NCI-H1930 (cell line): ENCODE data around the gene FIZ1.

Source experiments
- DNase-seq, 2 experiments: peaks; one replicate each; lab custom pipeline; 2025; lab: John Stamatoyannopoulos, UW

FIZ1 gene

DNA sequence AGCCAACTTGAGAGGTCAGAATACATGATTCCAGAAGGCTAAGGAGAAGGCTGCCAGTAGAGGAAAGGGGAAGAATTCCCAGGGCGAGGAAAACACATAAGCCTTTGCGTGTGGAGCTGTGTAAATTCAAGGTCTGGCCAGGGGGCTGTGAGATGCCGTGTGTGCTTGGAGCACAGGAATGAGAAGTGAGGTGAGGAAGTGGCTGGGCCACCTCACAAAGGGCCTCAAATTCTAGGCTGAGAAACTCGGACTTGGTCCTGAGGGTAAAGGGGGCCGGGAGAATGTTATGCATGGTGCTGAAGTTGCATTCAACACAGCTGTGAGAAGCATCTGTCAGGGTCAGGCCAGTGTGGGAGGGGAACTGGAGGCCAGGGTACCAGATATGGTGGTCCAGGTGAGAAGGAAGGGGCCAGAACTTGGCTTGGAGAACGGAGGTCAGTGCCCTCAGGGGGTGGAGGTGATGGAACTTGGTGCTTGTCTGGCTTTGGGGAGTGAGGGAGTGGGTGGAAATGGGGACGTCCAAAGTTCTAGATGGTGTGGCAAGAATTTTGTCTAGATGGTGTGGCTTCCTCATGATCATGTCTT lies 36.6 kb upstream of the FIZ1 start:
- no peak for DNase-seq

DNA sequence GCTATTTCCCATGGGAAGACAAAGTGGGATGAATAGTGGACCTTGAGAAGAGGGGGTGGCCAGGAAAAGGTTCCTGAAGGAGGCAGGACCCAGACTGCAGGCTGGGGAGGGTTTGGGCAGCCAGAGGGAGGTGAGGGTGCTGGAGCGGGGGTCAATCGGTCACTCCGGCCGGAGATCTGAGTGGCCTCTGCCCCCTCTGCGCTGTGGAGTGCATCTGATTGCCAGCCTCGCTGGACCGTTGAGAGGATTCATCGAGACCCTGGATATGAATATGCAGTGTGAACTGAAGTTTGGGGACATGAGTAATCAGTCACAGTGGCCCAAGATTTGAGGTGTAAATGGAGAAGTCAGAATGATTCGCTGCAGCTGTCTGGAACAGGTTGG lies 36.0 kb upstream of the FIZ1 start:
- DNase-seq = no peak

DNA sequence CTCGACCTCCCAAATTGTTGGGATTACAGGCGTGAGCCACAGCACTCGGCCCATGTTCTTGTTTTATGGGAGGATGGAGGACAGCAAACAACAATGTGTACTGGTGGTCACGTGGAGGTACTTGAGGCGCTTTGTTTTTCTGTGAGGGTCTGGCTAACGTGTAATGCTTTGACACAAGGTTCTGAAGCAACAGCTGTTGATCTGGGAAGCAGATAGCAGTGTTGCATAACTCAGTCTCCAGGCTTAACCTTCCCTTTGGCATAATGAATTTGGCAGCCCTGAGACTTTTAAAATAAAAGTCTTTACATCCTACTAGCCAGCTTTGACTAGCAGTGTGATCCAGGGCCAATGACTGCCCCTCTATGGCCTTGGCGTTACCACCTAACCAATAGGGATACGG lies 34.5 kb upstream of the FIZ1 start:
- DNase-seq = no peak

DNA sequence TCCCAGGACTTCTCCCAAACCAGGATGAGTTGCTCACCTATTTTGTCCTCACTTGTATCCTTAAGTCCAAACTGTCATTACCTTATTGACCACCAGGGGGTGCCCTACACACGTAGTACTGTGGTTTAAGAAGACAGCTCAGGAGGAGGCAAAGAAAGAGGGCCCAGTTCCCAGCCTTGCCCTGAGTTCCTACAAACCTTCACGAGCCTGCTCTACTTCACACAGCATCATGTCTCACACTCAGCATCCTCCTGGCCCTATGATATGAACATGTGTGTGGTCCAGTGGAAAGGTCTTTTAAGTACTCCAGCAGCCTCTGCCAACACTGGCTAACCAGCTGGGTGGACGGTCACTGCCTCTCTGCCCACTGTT lies 33.1 kb upstream of the FIZ1 start:
- peak; percentile 82 to 93 for DNase-seq

DNA sequence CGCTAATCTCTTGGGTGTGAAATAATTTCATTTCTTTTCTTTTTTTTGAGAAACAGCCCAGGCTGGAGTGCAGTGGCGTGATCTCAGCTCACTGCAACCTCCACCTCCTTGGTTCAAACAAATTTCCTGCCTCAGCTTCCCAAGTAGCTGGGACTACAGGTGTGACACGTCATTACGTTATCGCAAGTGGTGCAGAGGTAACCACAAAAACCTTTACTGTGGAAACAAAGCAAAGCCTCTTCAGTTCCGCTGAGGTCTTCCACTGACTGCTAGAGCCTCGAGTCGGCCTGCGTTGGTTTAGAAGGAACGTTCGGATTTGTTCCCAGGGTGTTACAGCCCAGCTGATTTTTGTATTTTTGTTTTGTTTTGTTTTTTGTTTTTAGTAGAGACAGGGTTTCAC lies 27.0 kb upstream of the FIZ1 start:
- no peak for DNase-seq

DNA sequence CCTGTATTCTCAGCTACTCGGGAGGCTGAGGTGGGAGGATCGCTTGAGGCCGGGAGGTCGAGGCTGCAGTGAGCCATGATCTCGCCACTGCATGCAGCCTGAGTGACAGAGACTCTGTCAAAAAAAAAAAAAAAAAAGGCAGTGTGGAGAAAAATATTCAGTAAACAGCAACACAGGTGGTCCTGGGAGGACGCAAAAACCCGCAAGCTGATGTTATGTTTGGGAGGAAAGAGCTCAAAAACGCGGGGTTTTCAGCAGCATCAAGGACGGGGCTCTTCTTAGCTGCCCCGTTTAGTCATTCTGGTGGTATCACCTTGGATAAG lies 25.6 kb upstream of the FIZ1 start:
- DNase-seq = no peak

DNA sequence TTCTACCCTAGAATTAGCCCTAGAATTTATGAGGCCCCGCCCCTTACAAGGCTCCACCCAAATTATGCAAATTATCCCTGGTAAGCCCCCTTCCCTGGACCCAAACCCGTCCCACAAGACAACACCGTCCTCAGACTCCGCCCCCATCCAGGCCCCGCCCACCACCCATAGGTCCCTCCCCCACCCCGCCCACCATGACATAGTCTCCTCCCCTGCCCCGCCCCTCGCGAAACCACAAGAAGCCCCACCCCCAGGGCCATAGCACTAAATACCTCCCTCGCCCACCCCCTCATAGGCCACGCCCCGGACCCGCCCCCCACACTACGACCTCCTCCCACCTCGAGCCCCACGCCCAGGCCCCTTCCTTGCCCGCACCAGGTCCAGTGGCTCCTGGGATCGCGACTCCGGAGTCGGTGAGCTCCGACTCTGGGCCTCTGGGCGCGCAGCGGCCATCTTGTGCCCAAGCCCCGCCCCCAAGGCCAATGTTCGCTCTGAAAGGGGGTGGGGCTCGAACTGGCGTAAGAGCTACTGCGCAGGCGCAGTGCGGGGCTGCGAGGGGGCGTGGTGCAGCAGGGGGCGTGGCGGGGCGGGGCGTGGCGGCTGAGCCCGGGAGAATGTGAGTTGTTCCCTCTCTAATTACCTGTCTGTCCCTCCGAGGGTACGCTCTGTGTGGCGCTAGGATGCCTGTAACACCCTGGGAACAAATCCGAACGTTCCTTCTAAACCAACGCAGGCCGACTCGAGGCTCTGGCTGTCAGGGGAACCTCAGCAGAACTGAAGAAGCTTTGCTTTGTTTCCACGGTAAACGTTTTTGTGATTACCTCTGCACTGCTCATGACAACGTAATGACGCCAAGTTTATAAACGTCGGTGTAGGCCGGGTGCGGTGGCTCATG lies 25.0 kb upstream of the FIZ1 start, which contains the start of gene ZNF784:
ZNF784 (minus strand) TSS at position 458 of the 895 bp plus-strand sequence; CDS start at position 453, 5 bp downstream.
- DNase-seq = peak; percentile 94 to 95

DNA sequence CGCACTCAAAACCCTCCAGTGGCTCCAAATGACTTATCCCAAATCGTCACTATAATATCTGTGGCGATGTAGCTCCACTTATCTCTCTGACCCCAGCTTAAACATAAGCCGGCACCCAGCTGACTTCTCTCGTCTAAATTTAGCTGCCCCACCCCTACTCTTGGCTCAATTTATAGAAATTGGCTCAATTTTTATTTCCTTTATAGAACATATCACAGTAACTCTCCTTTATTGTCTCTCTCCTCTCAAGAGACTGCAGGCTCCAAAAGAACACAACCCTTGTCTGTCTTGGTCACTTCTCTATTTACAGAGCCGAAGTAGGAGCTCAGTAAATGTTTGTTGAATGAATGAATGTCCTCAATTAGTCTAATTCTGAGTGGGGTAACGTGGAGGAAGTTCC lies 24.2 kb upstream of the FIZ1 start:
- DNase-seq = no peak

DNA sequence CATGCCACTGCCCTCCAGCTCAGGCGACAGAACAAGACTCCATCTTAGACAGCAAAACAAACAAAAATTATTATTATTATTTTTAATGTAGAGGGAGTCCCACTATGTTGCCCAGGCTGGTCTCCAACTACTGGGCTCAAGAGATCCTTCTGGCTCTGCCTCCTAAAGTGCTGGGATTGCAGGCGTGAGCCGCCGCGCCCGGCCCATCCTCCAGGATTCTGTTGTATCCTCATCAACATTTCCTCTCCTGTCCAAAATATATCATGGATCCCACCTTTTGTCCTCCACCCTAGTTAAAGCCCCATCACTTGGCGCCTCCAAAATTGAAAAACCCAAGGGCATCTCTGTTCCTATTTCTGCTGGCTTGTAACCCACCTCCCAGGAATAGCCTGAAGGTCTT lies 23.8 kb upstream of the FIZ1 start:
- DNase-seq = no peak

DNA sequence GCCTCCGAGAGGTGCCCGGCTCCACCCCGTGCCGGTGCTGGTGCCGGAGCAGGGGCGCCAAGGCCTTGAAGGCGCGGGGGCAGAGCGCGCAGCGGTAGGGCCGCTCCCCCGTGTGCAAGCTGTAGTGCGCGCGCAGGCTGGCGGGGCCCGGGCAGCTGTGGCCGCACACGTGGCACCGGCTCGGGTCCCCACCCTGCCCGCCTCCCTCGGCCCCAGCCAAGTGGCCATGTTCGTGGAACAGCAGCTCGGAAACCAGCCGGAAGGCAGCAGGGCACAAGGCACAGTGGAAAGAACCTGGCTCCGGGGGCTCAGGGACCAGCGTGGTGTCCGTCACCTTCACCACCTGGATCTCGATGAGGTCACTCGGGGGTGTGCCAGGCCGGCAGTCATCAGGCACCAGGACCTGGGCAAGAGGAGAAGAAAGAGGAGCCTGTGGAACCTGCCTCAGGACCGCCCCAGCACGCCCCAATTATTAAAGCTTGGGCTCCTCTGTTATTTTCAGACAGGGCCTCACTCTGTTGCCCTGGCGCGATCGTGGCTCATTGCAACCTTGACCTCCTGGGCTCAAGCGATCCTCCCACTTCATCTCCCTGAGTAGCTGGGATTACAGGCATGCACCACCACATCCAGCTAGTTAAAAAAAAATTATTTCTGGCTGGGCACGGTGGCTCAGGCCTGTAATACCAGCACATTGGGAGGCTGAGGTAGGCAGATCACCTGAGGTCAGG lies 23.1 kb upstream of the FIZ1 start:
- DNase-seq = no peak

DNA sequence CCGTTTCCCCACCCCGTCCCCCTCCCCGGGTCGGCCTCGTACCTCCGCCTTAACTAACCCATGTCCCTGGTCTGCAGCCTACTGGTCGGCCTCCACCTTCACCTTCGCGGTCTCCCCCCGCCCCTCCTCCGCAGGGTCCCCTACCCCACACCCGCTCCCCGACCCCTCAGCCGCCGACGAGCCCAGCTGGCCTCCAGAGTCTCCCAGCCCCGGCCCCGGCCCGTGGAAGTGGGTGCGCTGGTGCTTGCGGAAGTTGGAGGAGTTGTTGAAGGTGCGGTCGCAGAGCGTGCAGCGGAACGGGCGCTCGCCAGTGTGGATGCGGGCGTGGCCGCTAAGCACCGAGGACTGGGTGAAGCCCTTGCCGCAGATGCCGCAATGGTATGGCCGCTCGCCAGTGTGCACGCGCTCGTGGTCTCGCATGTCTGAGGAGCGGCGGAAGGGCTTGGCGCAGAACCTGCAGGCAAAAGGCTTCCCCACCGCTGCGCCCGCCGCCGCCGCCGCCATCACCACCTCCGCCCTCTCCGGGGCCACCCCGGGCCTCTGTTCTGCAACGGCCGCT lies 22.4 kb upstream of the FIZ1 start:
- DNase-seq = no peak

DNA sequence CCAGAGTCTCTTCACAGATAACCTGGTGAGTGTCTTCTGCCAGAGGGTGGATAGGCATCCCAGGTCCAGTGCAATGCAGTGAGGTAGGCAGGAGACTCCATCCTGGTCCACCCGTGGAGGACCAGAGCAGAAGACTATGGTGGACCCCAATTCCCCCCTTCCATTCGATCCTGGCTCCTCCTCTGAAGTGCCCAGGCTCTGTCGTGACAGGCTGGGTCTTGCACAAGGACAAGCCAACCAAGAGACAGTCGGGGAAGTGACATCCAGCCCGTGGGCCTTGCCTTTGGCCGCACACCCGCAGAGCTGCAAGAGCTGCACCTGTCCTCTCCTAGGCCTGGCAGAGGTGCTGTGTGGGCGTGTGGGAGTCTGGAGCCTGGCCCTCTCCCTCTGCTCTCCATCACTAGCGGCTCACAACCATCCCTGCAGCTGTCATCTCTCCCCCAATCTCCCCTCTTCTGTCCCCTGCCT lies 21.9 kb upstream of the FIZ1 start:
- no peak for DNase-seq

DNA sequence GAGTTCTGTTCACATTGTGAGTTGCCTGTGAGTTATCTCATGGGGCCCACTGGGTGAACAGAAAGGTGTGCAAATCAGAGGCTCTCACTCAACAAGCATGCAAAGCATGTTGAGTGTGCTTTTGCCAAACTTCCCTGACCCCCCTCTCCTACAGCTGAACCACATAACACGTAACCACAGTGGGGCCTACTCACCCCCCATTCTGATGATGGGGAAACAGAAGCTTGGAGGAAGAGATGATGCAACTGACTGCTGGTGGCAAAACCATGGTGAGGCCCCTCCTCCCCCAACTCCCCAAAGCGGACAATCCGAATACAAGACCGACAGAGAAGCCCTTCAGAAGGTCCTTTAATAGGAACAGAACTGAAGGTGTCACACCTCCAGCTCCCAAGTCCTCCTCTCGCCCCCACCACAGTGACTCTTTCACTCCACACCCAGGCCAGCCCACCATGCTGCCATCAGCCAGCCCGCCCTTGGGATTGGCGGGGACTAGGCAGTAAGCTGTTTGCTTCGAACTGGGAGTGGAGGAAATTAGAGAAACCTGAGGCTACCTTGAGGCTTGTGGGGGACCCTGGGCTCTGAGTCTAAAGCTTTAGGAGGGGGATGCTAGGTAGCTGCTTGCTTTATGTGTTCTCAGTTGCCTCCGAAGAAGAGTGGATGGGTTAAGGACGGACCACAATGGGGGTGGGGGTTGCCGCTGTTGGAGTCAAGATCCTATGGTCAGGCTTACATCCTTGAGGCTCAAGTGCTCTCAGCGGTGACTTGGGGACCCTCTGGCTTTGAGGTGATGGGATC lies 21.3 kb upstream of the FIZ1 start:
- DNase-seq = no peak

DNA sequence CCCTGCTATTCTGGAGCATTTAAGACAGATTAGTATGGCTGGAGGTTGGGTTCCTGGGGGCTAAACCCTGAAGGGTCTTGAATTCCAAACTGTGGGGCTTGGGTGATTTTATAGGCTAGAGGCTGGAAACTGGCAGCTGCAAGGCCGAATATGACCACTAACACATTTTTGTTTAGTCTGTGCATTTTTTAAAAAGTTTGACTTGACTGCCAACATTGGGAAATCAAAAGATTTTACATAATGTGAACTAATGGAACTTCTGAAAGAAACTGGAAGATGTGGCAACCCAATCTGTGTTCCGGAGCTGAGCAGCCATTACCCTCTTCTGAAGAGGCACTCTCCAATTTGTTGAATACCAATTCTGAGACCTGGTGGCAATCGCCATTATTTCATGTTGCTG lies 20.0 kb upstream of the FIZ1 start:
- no peak for DNase-seq

DNA sequence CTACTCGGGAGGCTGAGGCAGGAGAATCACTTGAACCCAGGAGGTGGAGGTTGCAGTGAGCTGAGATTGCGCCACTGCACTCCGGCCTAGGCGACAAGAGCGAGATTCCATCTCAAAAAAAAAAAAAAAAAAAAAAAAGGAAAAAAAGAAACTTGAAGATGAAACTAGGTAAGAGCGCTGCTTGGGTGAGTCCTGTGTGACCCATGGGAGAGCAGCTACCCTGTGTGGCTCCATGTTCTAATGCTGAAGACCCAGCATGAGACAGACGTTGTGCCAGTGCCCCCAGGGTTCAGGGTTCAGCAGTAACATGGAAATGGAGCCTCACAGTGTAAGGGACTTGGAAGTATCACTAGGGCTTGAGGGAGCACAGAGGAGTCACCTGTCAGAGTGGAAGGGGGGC lies 19.1 kb upstream of the FIZ1 start:
- no peak for DNase-seq

DNA sequence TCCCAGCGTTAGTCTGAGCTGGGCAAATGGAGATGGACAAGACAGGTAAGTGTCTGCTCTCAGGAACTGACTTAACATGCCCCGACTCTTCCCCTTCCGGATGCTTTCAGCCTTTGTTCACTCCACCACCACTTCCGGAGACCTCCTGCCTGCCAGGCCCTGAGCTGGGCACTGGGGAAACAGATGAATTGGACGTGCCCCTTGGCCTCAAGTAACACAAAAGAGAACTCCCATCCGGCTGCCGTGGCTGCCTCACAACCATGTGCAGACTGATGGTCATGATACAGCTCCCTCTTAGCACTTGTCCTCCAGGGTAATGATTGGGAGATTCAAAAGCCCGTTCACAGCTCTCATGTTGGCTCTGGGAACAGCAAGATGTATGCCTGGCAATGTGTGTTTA lies 18.1 kb upstream of the FIZ1 start:
- no peak for DNase-seq

DNA sequence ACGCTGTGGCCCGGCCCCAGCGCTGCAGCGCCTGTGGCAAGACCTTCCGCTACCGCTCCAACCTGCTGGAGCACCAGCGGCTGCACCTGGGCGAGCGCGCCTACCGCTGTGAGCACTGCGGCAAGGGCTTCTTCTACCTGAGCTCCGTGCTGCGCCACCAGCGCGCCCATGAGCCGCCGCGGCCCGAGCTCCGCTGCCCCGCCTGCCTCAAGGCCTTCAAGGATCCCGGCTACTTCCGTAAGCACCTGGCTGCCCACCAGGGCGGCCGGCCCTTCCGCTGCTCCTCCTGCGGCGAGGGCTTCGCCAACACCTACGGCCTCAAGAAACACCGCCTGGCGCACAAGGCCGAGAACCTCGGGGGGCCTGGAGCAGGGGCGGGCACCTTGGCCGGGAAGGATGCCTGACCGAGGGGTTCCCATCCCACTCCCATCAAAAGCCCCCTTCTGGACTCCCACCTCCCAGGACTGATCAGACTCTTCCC lies 17.1 kb upstream of the FIZ1 start:
- DNase-seq = no peak

DNA sequence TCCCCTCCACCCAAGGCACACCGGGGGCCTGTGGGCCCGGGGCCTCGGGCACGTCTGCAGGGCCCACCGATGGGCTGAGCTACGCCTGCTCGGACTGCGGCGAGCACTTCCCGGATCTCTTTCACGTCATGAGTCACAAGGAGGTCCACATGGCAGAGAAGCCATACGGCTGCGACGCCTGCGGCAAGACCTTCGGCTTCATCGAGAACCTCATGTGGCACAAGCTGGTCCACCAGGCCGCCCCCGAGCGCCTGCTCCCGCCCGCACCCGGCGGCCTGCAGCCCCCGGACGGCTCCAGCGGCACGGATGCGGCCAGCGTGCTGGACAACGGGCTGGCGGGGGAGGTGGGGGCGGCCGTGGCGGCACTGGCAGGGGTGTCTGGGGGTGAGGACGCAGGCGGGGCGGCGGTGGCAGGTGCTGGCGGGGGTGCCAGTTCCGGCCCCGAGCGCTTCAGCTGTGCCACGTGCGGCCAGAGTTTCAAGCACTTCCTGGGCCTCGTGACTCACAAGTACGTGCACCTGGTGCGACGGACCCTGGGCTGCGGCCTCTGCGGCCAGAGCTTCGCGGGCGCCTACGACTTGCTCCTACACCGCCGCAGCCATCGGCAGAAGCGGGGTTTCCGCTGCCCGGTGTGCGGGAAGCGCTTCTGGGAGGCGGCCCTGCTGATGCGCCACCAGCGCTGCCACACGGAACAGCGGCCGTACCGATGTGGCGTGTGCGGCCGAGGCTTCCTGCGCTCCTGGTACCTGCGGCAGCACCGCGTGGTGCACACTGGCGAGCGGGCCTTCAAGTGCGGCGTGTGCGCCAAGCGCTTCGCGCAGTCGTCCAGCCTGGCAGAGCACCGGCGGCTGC lies 16.5 kb upstream of the FIZ1 start:
- DNase-seq = no peak

DNA sequence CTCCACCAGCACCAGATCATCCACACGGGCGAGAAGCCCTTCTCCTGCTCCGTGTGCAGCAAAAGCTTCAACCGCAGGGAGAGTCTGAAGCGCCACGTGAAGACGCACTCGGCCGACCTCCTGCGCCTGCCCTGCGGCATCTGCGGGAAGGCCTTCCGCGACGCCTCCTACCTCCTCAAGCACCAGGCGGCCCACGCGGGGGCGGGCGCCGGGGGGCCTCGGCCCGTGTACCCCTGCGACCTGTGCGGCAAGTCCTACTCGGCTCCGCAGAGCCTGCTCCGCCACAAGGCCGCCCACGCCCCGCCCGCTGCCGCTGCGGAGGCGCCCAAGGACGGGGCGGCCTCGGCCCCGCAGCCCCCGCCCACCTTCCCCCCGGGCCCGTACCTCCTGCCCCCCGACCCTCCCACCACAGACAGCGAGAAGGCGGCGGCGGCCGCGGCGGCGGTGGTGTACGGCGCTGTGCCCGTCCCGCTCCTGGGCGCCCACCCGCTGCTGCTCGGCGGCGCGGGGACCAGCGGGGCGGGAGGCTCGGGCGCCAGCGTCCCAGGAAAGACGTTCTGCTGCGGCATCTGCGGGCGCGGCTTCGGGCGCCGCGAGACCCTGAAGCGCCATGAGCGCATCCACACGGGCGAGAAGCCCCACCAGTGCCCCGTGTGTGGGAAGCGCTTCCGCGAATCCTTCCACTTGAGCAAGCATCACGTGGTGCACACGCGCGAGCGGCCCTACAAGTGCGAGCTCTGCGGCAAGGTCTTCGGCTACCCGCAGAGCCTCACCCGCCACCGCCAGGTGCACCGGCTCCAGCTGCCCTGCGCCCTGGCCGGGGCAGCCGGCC lies 15.6 kb upstream of the FIZ1 start:
- DNase-seq = no peak
